K562 (cell line): Measurements from ENCODE around the gene CECR2.

Experiments
- MEF2D ChIP-seq: conservative IDR thresholded peaks from 2 replicates; pipeline ENCODE4 v1.6.1; 2016; ENCODE audit warnings: low read depth, missing genetic modification characterization, missing compliant biosample characterization
- NFE2L1 ChIP-seq: fragments of 450-650 bp; IDR thresholded peaks from 2 replicates; pipeline ENCODE4 v1.6.1; 2016; ENCODE audit warnings: missing genetic modification characterization, low read depth, mild to moderate bottlenecking, missing compliant biosample characterization, moderate library complexity, borderline replicate concordance
- NKRF ChIP-seq: fragments of 450-650 bp; IDR thresholded peaks from 2 replicates; pipeline ENCODE4 v1.6.1; 2016; ENCODE audit warnings: borderline replicate concordance
- POLR2A ChIP-seq: fragments of 450-650 bp; conservative IDR thresholded peaks from 2 replicates; pipeline ENCODE4 v1.6.1; 2016
- RAD21 ChIP-seq, 2 experiments: fragments of 250-450 bp in 1 of 2; fragments of 450-650 bp in 1 of 2; sonication (Bioruptor Pico) in 1 of 2; formaldehyde crosslinking in 1 of 2; IDR thresholded peaks in 1 of 2; conservative IDR thresholded peaks in 1 of 2; 2 replicates each; pipeline versions ENCODE4 v1.4.0 to v1.8.0; 2020 to 2022; ENCODE audit warnings: mild to moderate bottlenecking in 2 of 2, moderate library complexity in 1 of 2
- YY1 ChIP-seq, 3 experiments: IDR thresholded peaks; 2 replicates each; pipeline ENCODE4 v1.6.1; 2011; ENCODE audit warnings: low read length in 2 of 3, mild to moderate bottlenecking in 2 of 3, moderate library complexity in 2 of 3, borderline replicate concordance in 1 of 3, control low read depth in 1 of 3, low read depth in 1 of 3; ENCODE audit not compliant: insufficient read depth in 3 of 3, insufficient replicate concordance in 2 of 3, control insufficient read depth in 1 of 3, insufficient read length in 1 of 3; ENCODE audit errors: extremely low read depth in 1 of 3
- ZEB2 ChIP-seq: fragments of 450-650 bp; IDR thresholded peaks from 2 replicates; pipeline ENCODE4 v1.6.1; 2016
- ZFP36 ChIP-seq: fragments of 150-350 bp; IDR thresholded peaks from 2 replicates; pipeline ENCODE4 v1.6.1; 2018; ENCODE audit warnings: low read length, low read depth; ENCODE audit not compliant: partially characterized antibody
- ZMIZ1 ChIP-seq, 2 experiments: fragments of 150-350 bp in 1 of 2; IDR thresholded peaks; 2 replicates each; pipeline ENCODE4 v1.6.1; 2012 to 2016; ENCODE audit warnings: low read depth in 2 of 2, low read length in 2 of 2, mild to moderate bottlenecking in 1 of 2, moderate library complexity in 1 of 2
- ZNF140 ChIP-seq: fragments of 250-450 bp; sonication (Bioruptor Pico); IDR thresholded peaks from 2 replicates; pipeline ENCODE4 v1.8.0; 2021; ENCODE audit warnings: moderate library complexity, mild to moderate bottlenecking, inconsistent platforms
- ZNF551 ChIP-seq: fragments of 250-450 bp; sonication (Bioruptor Pico); IDR thresholded peaks from 2 replicates; pipeline ENCODE4 v1.5.0; 2021; ENCODE audit warnings: mild to moderate bottlenecking, moderate library complexity

- TF ChIP-seq NKRF (no peak), POLR2A (no peak), ZMIZ1 (IDR thresholded peaks at IDR 0.05; ENCODE audit: low read depth in 2 of 2, low read length in 2 of 2) (no peak), RAD21 (CRISPR knock-in tag; conservative IDR thresholded peaks at IDR 0.05 in 1 of 2, IDR thresholded peaks at IDR 0.05 in 1 of 2) (no peak), ZNF551 (CRISPR knock-in tag) (no peak), ZEB2 (no peak), NFE2L1 (tag) (no peak), ZNF140 (CRISPR knock-in tag) (no peak), YY1 (IDR thresholded peaks at IDR 0.05; ENCODE audit: borderline replicate concordance in 1 of 3, control insufficient read depth in 1 of 3, extremely low read depth in 1 of 3, insufficient read depth in 3 of 3, insufficient read length in 1 of 3, insufficient replicate concordance in 2 of 3, low read depth in 1 of 3, low read length in 2 of 3) (no peak), MEF2D (tag) (no peak), ZFP36 (no peak)
These were observed 200.8 kb downstream of the CECR2 start for GRCh38 chr22:17569971-17570511.
